ENCODE measurements around the gene ODC1.
"Not testable (repeated sequence)": the region's sequence is repeated elsewhere in the genome, so short reads cannot be mapped to it uniquely, and the experiment has no call there.

ODC1 gene

GRCh38 chr2:10454505-10454904, 6.4 kb upstream of the ODC1 start:
- DNase-seq (ENCODE audit: extremely low read depth in 1 of 2, low read depth in 1 of 2) = no peak

- no peak for DNase-seq (ENCODE audit: extremely low read depth in 1 of 2, low read depth in 1 of 2)
These were observed 5.8 kb upstream of the ODC1 start for GRCh38 chr2:10453905-10454298.

- DNase-seq (ENCODE audit: extremely low read depth in 1 of 2, low read depth in 1 of 2) = no peak
These were observed 5.1 kb upstream of the ODC1 start for GRCh38 chr2:10452956-10453904.

GRCh38 chr2:10452312-10452711, 4.2 kb upstream of the ODC1 start:
- DNase-seq (ENCODE audit: extremely low read depth in 1 of 2, low read depth in 1 of 2) = no peak

GRCh38 chr2:10451819-10452218, 3.7 kb upstream of the ODC1 start:
- no peak for DNase-seq (ENCODE audit: extremely low read depth in 1 of 2, low read depth in 1 of 2)

- DNase-seq (ENCODE audit: extremely low read depth in 1 of 2, low read depth in 1 of 2) = no peak
These were observed 1.9 kb upstream of the ODC1 start for GRCh38 chr2:10449838-10450691.

GRCh38 chr2:10449486-10449831, 1.3 kb upstream of the ODC1 start:
- DNase-seq (ENCODE audit: extremely low read depth in 1 of 2, low read depth in 1 of 2) = no peak

- peak; percentile 87 to 90 for DNase-seq (ENCODE audit: extremely low read depth in 1 of 2, low read depth in 1 of 2)
These were observed 704 bp upstream of the ODC1 start for GRCh38 chr2:10448576-10449485.

- DNase-seq (ENCODE audit: extremely low read depth in 1 of 2, low read depth in 1 of 2) = peak in 1 of 2 donors; percentile 23
These were observed 730 bp downstream of the ODC1 start for GRCh38 chr2:10447300-10447894.

GRCh38 chr2:10446631-10447030, 1.5 kb downstream of the ODC1 start:
- DNase-seq (ENCODE audit: extremely low read depth in 1 of 2, low read depth in 1 of 2) = no peak

- DNase-seq (ENCODE audit: extremely low read depth in 1 of 2, low read depth in 1 of 2) = peak; percentile 42 to 60
These were observed 3.7 kb downstream of the ODC1 start for GRCh38 chr2:10444463-10444862.

- DNase-seq (ENCODE audit: extremely low read depth in 1 of 2, low read depth in 1 of 2) = not testable (repeated sequence)
These were observed 5.5 kb downstream of the ODC1 start for GRCh38 chr2:10442469-10443126.

- DNase-seq (ENCODE audit: extremely low read depth in 1 of 2, low read depth in 1 of 2) = peak in 1 of 2 donors; percentile 23
These were observed 6.2 kb downstream of the ODC1 start for GRCh38 chr2:10441948-10442347.

- DNase-seq (ENCODE audit: extremely low read depth in 1 of 2, low read depth in 1 of 2) = no peak
These were observed 7.4 kb downstream of the ODC1 start for GRCh38 chr2:10440736-10441135.

GRCh38 chr2:10439971-10440370, 8.2 kb downstream of the ODC1 start:
- DNase-seq (ENCODE audit: extremely low read depth in 1 of 2, low read depth in 1 of 2) = no peak

GRCh38 chr2:10439185-10439879, 8.8 kb downstream of the ODC1 start:
- DNase-seq (ENCODE audit: extremely low read depth in 1 of 2, low read depth in 1 of 2) = no peak

- no peak for DNase-seq (ENCODE audit: extremely low read depth in 1 of 2, low read depth in 1 of 2)
These were observed 9.4 kb downstream of the ODC1 start for GRCh38 chr2:10438688-10439087.

GRCh38 chr2:10437806-10438205, 10.3 kb downstream of the ODC1 start:
- no peak for DNase-seq (ENCODE audit: extremely low read depth in 1 of 2, low read depth in 1 of 2)

GRCh38 chr2:10436583-10437110, 11.5 kb downstream of the ODC1 start:
- DNase-seq (ENCODE audit: extremely low read depth in 1 of 2, low read depth in 1 of 2) = no peak
